Mononuclear cell (primary cell): Measurements from ENCODE around the gene JAZF1. TPM values are rescaled to one million over a fixed set of nuclear protein-coding genes. Genes with fewer than 3 reads are reported as not detected.

Source experiments
- H3K27me3 ChIP-seq: 2 replicates; pipeline ENCODE4 v1.6.0; 2011; ENCODE audit warnings: low read length, control low read depth; ENCODE audit not compliant: insufficient read depth
- H3K4me1 ChIP-seq: 2 replicates; pipeline ENCODE4 v1.5.1; 2011; ENCODE audit warnings: mild to moderate bottlenecking, low read length, control low read depth; ENCODE audit not compliant: insufficient read depth
- H3K4me3 ChIP-seq: 2 replicates; pipeline ENCODE4 v1.5.1; 2011; ENCODE audit warnings: mild to moderate bottlenecking, low read length, moderate library complexity
- H3K9me3 ChIP-seq: 2 replicates; pipeline ENCODE4 v1.5.1; 2011; ENCODE audit warnings: low read depth, mild to moderate bottlenecking, control low read depth, low read length
- total RNA-seq: library from RNA; depleted of rRNA; stranded (reverse); fragments of >200 nt; gene quantifications from one replicate; pipeline ENCODE4 v1.2.3, GENCODE V29; 2012

The JAZF1 gene
- total RNA-seq, 1 donor: 16.5 TPM

DNA sequence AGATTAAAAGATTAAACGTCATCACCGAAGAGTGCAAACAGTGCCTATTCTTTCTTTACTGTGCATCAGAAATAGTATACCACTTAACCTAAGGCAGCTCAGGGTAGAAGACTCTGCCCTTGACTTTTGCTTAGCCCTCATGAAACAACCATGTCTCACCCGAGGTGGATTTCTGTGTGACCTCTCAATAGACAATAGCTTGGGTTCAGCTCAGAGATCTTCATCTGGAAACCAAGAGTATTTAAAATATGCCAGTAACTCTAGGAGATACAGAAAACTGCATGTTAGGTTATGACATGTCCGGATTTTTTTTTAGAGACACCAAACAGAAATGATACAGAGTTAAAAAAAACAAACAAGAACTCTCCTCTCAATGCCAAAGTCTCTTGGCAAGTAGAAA lies 75.8 kb downstream of the JAZF1 start:
- Histone ChIP-seq H3K9me3 (no peaks in the 10 kb centered on the region), H3K4me3 (no peak overlapping the region), H3K27me3 (no peaks in the 10 kb centered on the region), H3K4me1 (peaks cover 8% of the 10 kb centered on the region)

DNA sequence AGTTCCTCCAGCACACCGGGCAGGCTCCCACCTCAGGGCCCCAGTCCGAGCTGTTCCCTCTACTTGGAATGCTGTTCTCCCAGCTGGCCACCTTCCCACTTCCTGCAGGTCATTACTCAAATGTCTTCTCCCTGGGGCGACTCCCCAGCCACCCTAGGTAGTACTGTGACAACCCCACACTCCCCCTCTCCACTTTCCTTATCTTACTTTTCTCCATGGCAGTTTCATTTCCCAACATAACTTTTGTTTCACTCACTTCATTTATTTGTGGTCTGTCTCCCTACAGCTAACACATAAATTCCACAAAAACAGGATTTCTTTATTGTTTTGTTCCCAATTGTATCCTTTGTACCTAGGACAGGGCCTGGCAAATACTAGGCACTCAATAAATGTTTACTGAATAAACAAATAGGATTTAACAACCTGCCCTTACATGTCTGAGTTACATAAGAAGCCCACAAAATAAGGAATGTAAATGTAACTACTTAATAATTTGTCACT lies 76.5 kb downstream of the JAZF1 start:
- H3K9me3 ChIP-seq: no peaks in the 10 kb centered on the region
- peaks cover 8% of the 10 kb centered on the region for H3K4me1 ChIP-seq
- H3K4me3 ChIP-seq: no peak overlapping the region
- H3K27me3 ChIP-seq: no peaks in the 10 kb centered on the region

DNA sequence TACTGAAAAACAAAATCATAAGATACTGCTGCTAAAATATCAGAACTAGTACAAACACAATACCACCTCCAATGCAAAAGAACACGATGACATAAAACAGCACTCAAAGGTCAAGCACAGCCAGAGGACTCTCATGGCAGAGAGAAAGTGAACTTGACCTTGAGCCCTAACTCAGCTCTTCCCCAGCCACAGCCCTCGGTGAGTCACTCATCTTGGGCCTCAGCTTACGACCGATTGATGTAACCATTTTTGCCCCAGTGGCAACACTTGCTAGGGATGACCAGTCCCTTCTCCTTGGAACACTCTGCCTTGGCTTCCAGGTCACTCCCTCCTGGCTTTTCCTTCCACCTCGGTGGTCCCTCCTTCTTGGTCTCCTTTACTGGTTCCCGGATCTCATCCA lies 77.8 kb downstream of the JAZF1 start:
- Histone ChIP-seq H3K9me3 (no peaks in the 10 kb centered on the region), H3K27me3 (no peaks in the 10 kb centered on the region), H3K4me3 (no peak overlapping the region), H3K4me1 (peaks cover 8% of the 10 kb centered on the region)

DNA sequence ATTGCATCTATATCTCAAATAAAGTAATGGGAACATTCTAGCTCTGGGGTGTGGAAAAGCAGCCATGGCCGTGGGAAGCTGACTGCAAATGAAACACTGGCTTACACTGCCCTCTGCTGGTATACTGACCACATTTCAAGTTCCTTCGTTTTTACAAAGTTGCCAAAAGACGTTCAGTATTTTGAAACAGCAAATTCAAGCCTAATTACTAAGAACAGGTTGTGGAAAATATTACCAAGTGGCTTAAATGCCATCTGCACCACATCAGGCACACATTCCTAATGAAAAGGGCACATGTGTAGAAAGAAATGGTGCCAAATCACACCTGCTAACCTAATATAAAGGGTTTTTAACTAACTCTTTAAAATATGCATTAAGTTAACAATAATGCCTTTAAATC lies 83.9 kb downstream of the JAZF1 start:
- Histone ChIP-seq H3K9me3 (no peaks in the 10 kb centered on the region), H3K27me3 (no peaks in the 10 kb centered on the region), H3K4me3 (no peak overlapping the region), H3K4me1 (peaks cover 19% of the 10 kb centered on the region)

DNA sequence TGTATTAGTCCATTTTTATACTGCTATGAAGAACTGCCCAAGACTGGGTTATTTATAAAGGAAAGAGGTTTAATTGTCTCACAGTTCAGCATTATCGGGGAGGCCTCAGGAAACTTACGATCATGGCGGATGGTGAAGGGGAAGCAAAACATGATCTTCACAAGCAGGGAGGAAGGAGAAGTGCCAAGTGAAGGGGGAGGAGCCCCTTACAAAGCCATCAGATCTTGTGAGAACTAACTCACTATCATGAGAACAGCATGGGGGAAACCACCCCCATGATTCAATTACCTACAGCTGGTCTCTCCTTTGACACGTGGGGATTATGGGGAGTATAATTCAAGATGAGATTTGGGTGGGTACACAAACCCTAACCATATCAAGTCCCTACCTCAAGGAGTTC lies 85.4 kb downstream of the JAZF1 start:
- H3K9me3 ChIP-seq: no peaks in the 10 kb centered on the region
- peaks cover 24% of the 10 kb centered on the region for H3K4me1 ChIP-seq
- no peak overlapping the region for H3K4me3 ChIP-seq
- no peaks in the 10 kb centered on the region for H3K27me3 ChIP-seq

DNA sequence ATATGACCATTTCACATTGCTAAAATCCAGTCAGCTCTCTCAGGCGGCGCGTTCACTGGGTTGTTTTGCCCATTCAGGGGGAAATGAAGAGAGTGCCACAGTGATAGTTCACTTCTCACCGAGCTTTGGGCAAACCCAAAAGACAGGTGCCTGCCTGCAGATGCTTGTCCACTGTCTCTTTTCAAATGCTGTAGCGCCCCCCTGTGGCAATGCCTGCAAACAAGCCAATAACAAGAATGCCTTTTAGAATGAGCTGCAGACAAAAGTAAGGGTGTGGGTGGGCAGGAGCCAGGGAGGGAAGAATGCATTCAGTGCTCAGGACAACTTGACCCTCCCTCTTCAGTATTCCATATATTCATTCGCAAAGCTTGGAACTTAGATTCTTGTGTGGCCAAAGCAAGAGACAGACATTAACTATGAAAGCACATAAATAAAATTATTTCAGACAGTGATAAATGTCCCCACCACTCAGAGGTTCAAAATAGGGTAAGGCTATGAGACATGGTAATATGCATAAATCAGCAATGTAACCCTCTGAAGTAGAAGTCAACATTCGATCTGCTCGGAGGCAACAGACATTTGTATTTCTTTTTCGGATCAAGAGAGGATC lies 86.9 kb downstream of the JAZF1 start:
- H3K4me1 ChIP-seq: peaks cover 39% of the 10 kb centered on the region
- no peaks in the 10 kb centered on the region for H3K9me3 ChIP-seq
- H3K27me3 ChIP-seq: no peaks in the 10 kb centered on the region
- H3K4me3 ChIP-seq: no peak overlapping the region

DNA sequence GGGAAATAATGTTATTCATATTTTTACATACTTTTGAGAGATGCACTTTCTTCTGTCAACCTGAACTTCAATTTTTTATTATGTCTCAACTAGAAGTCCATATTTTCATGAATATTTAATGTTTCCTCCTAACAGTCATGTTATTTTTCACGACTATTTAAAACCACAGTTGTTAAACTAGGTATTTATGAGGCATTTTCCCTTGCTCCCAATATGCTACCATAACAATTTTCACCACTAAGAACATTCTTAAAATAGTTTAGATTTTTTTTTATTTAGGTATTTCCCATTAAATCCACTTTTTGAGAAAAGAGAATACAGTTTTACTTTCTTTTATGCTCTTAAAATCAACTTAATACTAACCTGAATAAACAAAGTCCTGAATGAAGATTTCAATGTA lies 89.4 kb downstream of the JAZF1 start:
- Histone ChIP-seq H3K9me3 (no peaks in the 10 kb centered on the region), H3K4me3 (no peak overlapping the region), H3K4me1 (peaks cover 57% of the 10 kb centered on the region), H3K27me3 (no peaks in the 10 kb centered on the region)

DNA sequence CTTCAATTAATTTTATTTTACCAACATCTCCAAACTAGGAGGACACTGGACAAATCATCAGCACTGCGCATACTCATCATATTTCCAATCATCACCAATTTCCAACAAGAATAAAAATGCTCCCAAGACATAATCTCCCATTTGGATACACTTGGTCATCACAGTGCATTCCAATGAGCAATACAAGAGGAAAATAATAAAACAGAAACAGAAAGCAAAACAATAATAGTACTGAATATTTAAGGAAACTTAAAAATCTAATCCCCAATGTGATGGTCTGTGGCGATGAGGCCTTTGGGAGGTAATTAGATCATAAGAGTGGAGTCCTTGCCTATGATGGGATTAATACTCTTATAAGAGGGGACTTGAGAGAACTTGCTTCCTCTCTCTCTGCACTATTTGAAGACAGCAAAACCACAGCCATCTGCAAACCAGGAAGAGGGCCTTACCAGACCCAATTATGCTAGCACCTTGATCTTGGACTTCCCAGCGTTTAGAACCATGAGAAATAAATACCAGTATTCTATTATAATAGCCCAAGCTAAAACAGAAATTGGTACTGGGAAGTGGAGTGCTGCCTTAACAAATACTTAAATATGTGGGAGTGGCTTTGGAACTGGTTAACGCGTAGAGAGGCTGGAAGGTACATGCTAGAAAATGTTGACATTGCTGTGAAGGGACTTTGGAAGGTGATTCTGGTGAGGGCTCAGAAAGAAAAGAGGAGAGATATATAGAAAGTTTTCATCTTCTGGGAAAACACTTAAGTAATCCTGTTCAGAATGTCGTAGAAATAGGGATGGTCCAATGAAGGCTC lies 91.5 kb downstream of the JAZF1 start:
- H3K9me3 ChIP-seq: no peaks in the 10 kb centered on the region
- H3K4me3 ChIP-seq: no peak overlapping the region
- peaks cover 67% of the 10 kb centered on the region for H3K4me1 ChIP-seq
- no peaks in the 10 kb centered on the region for H3K27me3 ChIP-seq

DNA sequence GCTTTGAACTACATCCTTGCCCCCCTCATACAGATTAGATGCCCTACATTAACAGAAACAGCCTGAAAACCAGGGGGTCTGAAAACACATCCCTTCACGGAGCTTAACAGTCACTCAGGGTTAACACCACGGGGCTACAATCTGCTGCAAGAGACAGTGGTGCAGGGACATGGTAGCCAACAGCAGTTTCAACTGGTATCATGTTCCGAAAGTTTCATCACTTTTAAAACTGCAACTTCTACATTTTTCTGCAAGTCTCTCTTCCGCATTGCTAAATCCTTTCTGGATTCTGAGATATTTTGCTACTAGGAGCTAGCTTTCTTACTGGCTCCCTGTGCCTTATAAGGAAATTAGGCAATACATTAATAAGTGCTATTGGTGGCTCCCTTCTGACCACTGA lies 92.6 kb downstream of the JAZF1 start:
- H3K4me1 ChIP-seq: peaks cover 72% of the 10 kb centered on the region
- H3K9me3 ChIP-seq: no peaks in the 10 kb centered on the region
- H3K27me3 ChIP-seq: no peaks in the 10 kb centered on the region
- H3K4me3 ChIP-seq: no peak overlapping the region

DNA sequence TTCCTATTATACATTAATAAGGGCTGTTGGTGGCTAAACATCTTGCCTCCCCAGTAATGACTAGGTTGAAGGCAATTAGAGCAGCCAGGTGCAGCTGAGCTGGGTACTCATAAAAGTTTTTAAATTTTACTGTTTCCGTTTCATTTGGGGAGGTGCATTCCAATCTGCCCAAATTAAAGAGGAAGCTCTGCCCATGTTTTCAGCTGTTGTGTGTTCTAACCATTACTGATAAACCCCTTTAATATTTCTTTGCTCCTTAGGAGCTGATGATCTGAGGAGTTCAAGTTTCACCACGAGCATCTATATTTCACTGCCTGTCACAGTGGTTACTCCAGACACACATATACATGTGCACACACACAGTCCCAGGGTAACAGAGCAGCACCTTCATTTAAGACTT lies 94.4 kb downstream of the JAZF1 start:
- Histone ChIP-seq H3K4me1 (peaks cover 89% of the 10 kb centered on the region), H3K4me3 (no peak overlapping the region), H3K9me3 (no peaks in the 10 kb centered on the region), H3K27me3 (no peaks in the 10 kb centered on the region)

DNA sequence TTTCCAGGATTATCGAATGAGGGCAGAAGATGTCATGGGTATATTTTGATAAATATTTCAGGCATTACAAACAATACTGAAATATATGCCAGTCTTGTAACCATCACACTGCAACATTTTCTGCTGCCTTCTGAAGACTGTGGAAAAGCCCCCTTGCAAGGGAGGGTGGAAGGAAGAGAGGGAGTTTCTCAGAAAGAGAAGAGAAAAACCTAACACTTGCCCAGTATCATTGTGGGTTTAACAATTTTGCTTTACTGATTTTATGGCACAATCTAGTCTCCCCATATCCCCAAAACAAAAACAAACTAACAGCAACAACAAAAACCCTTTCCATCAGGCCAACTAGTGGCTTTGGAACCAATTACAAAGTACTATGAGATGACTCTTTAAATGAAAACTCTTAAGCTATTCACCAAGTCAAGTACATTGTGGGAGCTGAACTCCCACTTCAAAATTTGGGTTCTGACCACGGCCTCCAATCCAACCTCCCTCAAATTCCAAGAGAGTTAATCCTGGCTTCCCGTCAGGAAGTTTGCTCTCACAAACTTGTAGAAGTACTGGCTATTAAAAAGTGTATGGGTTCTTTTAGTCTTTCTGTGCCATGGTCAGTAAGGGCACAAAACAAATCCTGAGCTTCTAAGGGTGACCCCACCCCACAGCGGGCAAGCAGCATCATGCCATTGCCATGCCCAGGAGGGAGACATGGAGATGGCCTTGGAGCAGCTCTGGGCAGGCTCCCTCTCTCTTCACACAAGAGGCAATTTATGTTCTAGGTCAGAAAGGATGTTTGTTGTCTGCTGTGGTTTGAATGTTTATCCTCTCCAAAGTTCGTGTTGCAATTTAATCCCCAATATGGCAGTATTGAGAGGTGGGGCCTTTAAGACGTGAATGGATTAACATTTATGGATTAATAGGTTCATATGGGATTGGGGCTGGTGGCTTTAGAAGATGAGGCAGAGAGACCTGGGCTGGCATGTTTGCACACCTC lies 96.3 kb downstream of the JAZF1 start:
- Histone ChIP-seq H3K9me3 (no peaks in the 10 kb centered on the region), H3K27me3 (no peaks in the 10 kb centered on the region), H3K4me3 (no peak overlapping the region), H3K4me1 (peaks cover 93% of the 10 kb centered on the region)

DNA sequence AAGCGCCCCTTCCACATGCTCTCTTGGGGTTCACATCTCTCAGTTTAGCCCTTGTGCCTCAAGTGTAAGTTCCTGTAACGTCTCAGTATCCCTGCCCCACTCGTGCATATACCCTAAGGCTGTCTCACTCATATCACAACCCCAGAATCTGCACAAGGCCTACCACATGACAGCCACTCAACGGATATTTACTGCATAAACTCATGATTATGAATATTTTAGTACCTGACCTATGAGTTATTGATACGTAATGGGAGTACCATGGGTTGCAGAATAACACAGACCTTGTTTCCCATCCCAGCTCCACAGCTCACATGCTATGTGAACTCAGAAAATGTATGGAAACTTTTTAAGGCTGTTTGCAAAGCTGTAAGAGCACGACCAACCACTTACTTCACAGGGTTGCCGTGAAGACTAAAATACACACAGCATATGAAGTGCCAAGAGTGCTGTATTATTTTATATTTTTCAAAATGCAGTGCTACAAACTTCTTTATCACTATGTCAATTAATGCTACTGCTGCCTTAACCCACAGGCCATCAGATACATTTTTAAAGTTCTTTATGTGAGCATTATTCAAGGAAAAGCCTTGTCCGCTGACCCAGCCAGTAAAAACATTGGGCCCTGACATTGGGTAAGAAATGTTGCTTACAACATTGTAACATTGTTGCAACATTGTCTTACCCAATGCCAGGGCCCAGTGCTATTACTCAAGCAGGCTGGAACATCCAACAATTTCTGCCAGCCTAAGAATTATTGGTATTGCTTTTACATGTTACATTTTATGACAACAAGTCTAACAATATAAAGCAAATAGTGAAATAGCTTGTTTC lies 97.2 kb downstream of the JAZF1 start:
- Histone ChIP-seq H3K9me3 (no peaks in the 10 kb centered on the region), H3K27me3 (no peaks in the 10 kb centered on the region), H3K4me3 (no peak overlapping the region), H3K4me1 (peaks cover 87% of the 10 kb centered on the region)

DNA sequence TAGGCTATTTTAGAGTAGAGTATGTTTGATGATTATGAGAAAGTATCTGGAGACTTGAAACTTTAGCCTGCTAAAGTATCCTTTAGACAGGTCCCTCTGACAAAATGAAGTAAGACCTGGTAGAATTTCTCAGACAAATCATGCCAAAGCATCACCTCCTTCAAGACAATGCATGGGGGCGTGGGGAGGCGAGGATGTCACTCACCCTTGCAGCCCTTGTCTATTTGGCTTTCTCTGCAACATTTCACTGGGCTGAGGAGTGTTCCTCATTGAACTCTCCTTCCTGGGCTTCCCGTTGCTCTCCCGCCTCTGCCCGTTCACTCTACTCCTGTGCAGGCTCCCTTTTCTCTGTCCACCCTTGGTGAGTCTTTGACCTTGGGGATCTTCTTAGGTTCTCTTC lies 98.5 kb downstream of the JAZF1 start:
- peaks cover 83% of the 10 kb centered on the region for H3K4me1 ChIP-seq
- no peaks in the 10 kb centered on the region for H3K27me3 ChIP-seq
- no peak overlapping the region for H3K4me3 ChIP-seq
- H3K9me3 ChIP-seq: no peaks in the 10 kb centered on the region

DNA sequence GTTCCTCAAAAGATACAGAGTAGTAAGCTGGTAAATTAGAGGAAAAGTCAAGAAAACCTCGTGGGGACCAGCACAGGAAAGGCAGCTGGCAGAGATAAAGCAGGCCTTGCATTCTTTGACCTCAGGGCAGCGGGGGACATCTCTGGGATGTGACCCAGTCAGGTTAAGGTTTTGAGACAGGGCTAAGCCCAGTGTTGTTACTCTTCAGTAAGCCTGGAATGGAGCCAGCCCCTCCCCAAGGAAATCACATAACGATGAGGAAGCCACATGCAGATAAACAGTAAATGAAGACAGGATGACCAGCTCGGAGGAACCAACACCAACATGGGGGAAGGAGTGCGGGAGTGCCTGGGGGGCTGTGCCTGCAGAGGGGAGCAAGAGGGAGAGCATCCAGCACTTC lies 99.6 kb downstream of the JAZF1 start:
- Histone ChIP-seq H3K9me3 (no peaks in the 10 kb centered on the region), H3K4me3 (no peak overlapping the region), H3K4me1 (peaks cover 75% of the 10 kb centered on the region), H3K27me3 (no peaks in the 10 kb centered on the region)
